Endodermal cell (in vitro differentiated cells): ENCODE measurements around the gene SPAG4. TPM values are rescaled to one million over a fixed set of nuclear protein-coding genes. Genes with fewer than 3 reads are reported as not detected.

ENCODE experiments used
- DNase-seq: peaks from one replicate; pipeline ENCODE4 v3.0.0-alpha.2; 2017
- H3K27ac ChIP-seq: 2 replicates; pipeline ENCODE4 v1.5.1; 2013; ENCODE audit warnings: mild to moderate bottlenecking, low read depth, low read length, moderate library complexity
- H3K27me3 ChIP-seq: 2 replicates; pipeline ENCODE4 v1.6.1; 2013; ENCODE audit warnings: mild to moderate bottlenecking, low read length, moderate library complexity; ENCODE audit not compliant: insufficient read depth, control insufficient read depth, poor library complexity, severe bottlenecking
- H3K36me3 ChIP-seq: 2 replicates; pipeline ENCODE4 v1.7.0; 2013; ENCODE audit warnings: mild to moderate bottlenecking, low read length, moderate library complexity; ENCODE audit not compliant: control insufficient read depth, insufficient read depth
- H3K4me1 ChIP-seq: one replicate; pipeline ENCODE4 v1.7.0; 2013; ENCODE audit warnings: low read length; ENCODE audit not compliant: control insufficient read depth, insufficient read depth
- H3K4me3 ChIP-seq: 2 replicates; pipeline ENCODE4 v1.5.1; 2013; ENCODE audit warnings: mild to moderate bottlenecking, low read length, moderate library complexity
- H3K9ac ChIP-seq: 2 replicates; pipeline ENCODE4 v1.6.1; 2013; ENCODE audit warnings: mild to moderate bottlenecking, low read length, moderate library complexity; ENCODE audit not compliant: poor library complexity, severe bottlenecking; ENCODE audit errors: extremely low read depth
- H3K9me3 ChIP-seq: 2 replicates; pipeline ENCODE4 v1.6.1; 2013; ENCODE audit warnings: mild to moderate bottlenecking, low read length, moderate library complexity; ENCODE audit not compliant: control insufficient read depth
- H3K27ac Mint-ChIP-seq: 2 replicates; pipeline ENCODE4 v1.8.0; 2020; ENCODE audit warnings: mixed read lengths
- H3K27me3 Mint-ChIP-seq: 2 replicates; pipeline ENCODE4 v1.8.0; 2021; ENCODE audit warnings: mild to moderate bottlenecking, mixed read lengths; ENCODE audit not compliant: insufficient read depth
- H3K36me3 Mint-ChIP-seq: 2 replicates; pipeline ENCODE4 v1.8.0; 2020; ENCODE audit warnings: low read depth, mixed read lengths
- H3K4me1 Mint-ChIP-seq: 2 replicates; pipeline ENCODE4 v1.8.0; 2020; ENCODE audit warnings: mixed read lengths
- H3K4me3 Mint-ChIP-seq: 2 replicates; pipeline ENCODE4 v1.8.0; 2020; ENCODE audit warnings: mild to moderate bottlenecking, moderate library complexity, mixed read lengths
- H3K9me3 Mint-ChIP-seq: 2 replicates; pipeline ENCODE4 v1.8.0; 2020; ENCODE audit warnings: mild to moderate bottlenecking, mixed read lengths
- WGBS, 2 experiments: methylation state at CpG; one replicate each; pipeline versions ENCODE4 v1.1.5 to v1.1.7; 2013; ENCODE audit warnings: missing lambda C conversion rate in 2 of 2, mixed read lengths in 1 of 2; ENCODE audit not compliant: insufficient coverage in 1 of 2, insufficient read length in 1 of 2; 5-methylcytosine and 5-hydroxymethylcytosine counted together
- total RNA-seq, 2 donors: library from RNA; stranded (reverse); fragmentation: NEBNext Ultra II Directional in 1 of 2; extraction: Animal tissue kit (Norgen Biotek cat#: 25700) in 1 of 2; gene quantifications; 2 replicates in 1 of 2; 3 replicates in 1 of 2; pipeline ENCODE4 v1.2.1, GENCODE V29; 2021
- TF ChIP-seq, protein P1 (sequence below): fragments of 200-600 bp; sonication (generic); conservative IDR thresholded peaks from 2 replicates; pipeline ENCODE4 v1.5.0; 2021; ENCODE audit warnings: antibody characterized with exemption, mild to moderate bottlenecking

Gene SPAG4
- total RNA-seq, 2 donors from 2014 or later = 1.7 to 3.5 TPM

GRCh38 chr20:35572838-35573237, 42.8 kb upstream of the SPAG4 start:
- H3K9me3 Mint-ChIP-seq = peaks cover 11% of the 10 kb centered on the region
- H3K27ac Mint-ChIP-seq = no peak overlapping the region
- H3K9me3 ChIP-seq = no peaks in the 10 kb centered on the region
- DNase-seq = no peak
- H3K4me3 Mint-ChIP-seq = no peak overlapping the region
- no peaks in the 10 kb centered on the region for H3K36me3 ChIP-seq
- 94 to 96% methylated on average over 3 to 4 of the region's 4 CpGs for WGBS, 2 experiments
- H3K27ac ChIP-seq = no peak overlapping the region
- no peaks in the 10 kb centered on the region for H3K4me1 Mint-ChIP-seq
- H3K4me3 ChIP-seq = no peak overlapping the region
- H3K9ac ChIP-seq = no peak overlapping the region
- H3K4me1 ChIP-seq = no peaks in the 10 kb centered on the region
- TF ChIP-seq, protein P1, sequence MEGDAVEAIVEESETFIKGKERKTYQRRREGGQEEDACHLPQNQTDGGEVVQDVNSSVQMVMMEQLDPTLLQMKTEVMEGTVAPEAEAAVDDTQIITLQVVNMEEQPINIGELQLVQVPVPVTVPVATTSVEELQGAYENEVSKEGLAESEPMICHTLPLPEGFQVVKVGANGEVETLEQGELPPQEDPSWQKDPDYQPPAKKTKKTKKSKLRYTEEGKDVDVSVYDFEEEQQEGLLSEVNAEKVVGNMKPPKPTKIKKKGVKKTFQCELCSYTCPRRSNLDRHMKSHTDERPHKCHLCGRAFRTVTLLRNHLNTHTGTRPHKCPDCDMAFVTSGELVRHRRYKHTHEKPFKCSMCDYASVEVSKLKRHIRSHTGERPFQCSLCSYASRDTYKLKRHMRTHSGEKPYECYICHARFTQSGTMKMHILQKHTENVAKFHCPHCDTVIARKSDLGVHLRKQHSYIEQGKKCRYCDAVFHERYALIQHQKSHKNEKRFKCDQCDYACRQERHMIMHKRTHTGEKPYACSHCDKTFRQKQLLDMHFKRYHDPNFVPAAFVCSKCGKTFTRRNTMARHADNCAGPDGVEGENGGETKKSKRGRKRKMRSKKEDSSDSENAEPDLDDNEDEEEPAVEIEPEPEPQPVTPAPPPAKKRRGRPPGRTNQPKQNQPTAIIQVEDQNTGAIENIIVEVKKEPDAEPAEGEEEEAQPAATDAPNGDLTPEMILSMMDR = no peak
- H3K27me3 Mint-ChIP-seq = peaks cover 15% of the 10 kb centered on the region
- no peaks in the 10 kb centered on the region for H3K36me3 Mint-ChIP-seq
- H3K27me3 ChIP-seq = no peaks in the 10 kb centered on the region

DNA sequence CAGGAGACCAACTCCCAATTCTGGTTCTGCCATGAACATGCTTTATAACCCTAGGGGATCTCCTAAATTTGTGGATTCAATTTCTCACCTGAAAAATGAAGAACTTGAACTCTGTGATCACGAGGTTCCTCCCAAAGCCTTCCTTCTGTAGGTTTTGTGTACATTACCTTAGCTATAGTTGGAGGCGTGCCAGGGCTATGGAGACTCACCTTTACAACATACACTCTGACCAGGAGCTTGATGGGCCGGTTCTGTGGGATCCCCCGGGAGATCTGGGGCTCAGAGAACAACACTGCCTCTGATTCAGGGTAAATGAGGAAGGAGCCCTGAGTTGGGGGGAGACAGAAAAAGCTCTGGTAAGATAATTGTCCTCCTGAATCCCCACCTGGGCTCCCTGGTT, 39.7 kb upstream of the SPAG4 start:
- Mint-ChIP-seq H3K36me3 (no peaks in the 10 kb centered on the region), H3K9me3 (peaks cover 11% of the 10 kb centered on the region), H3K4me3 (no peak overlapping the region), H3K27me3 (peaks cover 15% of the 10 kb centered on the region), H3K4me1 (no peaks in the 10 kb centered on the region), H3K27ac (no peak overlapping the region)
- H3K36me3 ChIP-seq = no peaks in the 10 kb centered on the region
- TF ChIP-seq, protein P1 = no peak
- H3K27ac ChIP-seq = no peak overlapping the region
- H3K9ac ChIP-seq = no peak overlapping the region
- no peaks in the 10 kb centered on the region for H3K4me1 ChIP-seq
- no peaks in the 10 kb centered on the region for H3K9me3 ChIP-seq
- WGBS, 2 experiments = 88 to 94% methylated on average over 2 to 4 of the region's 4 CpGs
- no peak overlapping the region for H3K4me3 ChIP-seq
- DNase-seq = no peak
- no peaks in the 10 kb centered on the region for H3K27me3 ChIP-seq

- no peaks in the 10 kb centered on the region for H3K36me3 Mint-ChIP-seq
- H3K27me3 Mint-ChIP-seq = peaks cover 15% of the 10 kb centered on the region
- Histone ChIP-seq H3K27me3 (no peaks in the 10 kb centered on the region), H3K4me3 (no peak overlapping the region), H3K4me1 (no peaks in the 10 kb centered on the region), H3K36me3 (no peaks in the 10 kb centered on the region), H3K27ac (no peak overlapping the region), H3K9me3 (no peaks in the 10 kb centered on the region), H3K9ac (no peak overlapping the region)
- TF ChIP-seq, protein P1 = no peak
- peaks cover 10% of the 10 kb centered on the region for H3K9me3 Mint-ChIP-seq
- DNase-seq = no peak
- no peak overlapping the region for H3K27ac Mint-ChIP-seq
- no peaks in the 10 kb centered on the region for H3K4me1 Mint-ChIP-seq
- H3K4me3 Mint-ChIP-seq = no peak overlapping the region
- WGBS, 2 experiments = 76 to 86% methylated on average over 2 to 3 of the region's 3 CpGs
These were observed 38.8 kb upstream of the SPAG4 start for GRCh38 chr20:35576816-35577215.
